HCT116 (cell line): Measurements from ENCODE around the gene CXXC5. TPM values are rescaled to one million over a fixed set of nuclear protein-coding genes. Genes with fewer than 3 reads are reported as not detected.

Experiments
- ATAC-seq: fragments of 200-7000 bp; cut with Tn5 transposase; 2 replicates; pipeline ENCODE4 v1.9.1; 2020; ENCODE audit warnings: mild to moderate bottlenecking, moderate library complexity
- BruUV-seq: library from RNA; stranded (reverse); fragments of 400-500 nt; replicated peaks from 2 replicates; lab custom pipeline; 2021; lab: Mats Ljungman, UMichigan
- CTCF ChIA-PET: fragments of 300-600 bp; sonication (Branson Sonifier 250); formaldehyde crosslinking; loops from one replicate; lab custom pipeline; 2021; ENCODE audit warnings: antibody characterized with exemption; lab: Charles Lee
- POLR2A ChIA-PET: fragments of 300-600, 350-600 bp; sonication (Branson Sonifier 250); formaldehyde crosslinking; loops from one replicate; lab custom pipeline; 2021; ENCODE audit warnings: antibody characterized with exemption; lab: Charles Lee
- RAD21 ChIA-PET, 2 experiments: fragments of 300-600 bp; sonication (Branson Sonifier 250); formaldehyde crosslinking; loops; one replicate each; lab custom pipeline; 2023; ENCODE audit warnings: low total read pairs in 2 of 2; ENCODE audit not compliant: uncharacterized antibody in 2 of 2, unreplicated experiment in 2 of 2, low non-redundant PET in 1 of 2; lab: Charles Lee
- DNase-seq: peaks from one replicate; pipeline ENCODE4 v3.0.0-alpha.2; 2010; ENCODE audit warnings: low read depth, low spot score
- H2AFZ ChIP-seq: fragments of 200-600 bp; shearing (Covaris generic), sonication (generic); 2 replicates; pipeline ENCODE4 v1.6.1; 2017; ENCODE audit warnings: low read depth, mixed run types, mixed read lengths, antibody characterized with exemption, low read length; ENCODE audit not compliant: poor library complexity, severe bottlenecking
- H3K27ac ChIP-seq: 2 replicates; pipeline ENCODE4 v1.5.1; 2012; ENCODE audit warnings: low read depth, low read length
- H3K27me3 ChIP-seq: fragments of 200-600 bp; sonication (generic); 2 replicates; pipeline ENCODE4 v1.6.1; 2016; ENCODE audit warnings: mixed run types, low read length, mixed read lengths; ENCODE audit not compliant: insufficient read depth
- H3K36me3 ChIP-seq, 2 experiments: fragments of 200-500 bp in 1 of 2; fragments of 200-600 bp in 1 of 2; sonication (Bioruptor generic) in 1 of 2; sonication (generic) in 1 of 2; 2 replicates each; pipeline versions ENCODE4 v1.5.1 to v1.6.1; 2014 to 2016; ENCODE audit warnings: low read length in 2 of 2, inconsistent platforms in 1 of 2, mixed read lengths in 1 of 2, mixed run types in 1 of 2; ENCODE audit not compliant: insufficient read depth in 2 of 2, control insufficient read depth in 1 of 2
- H3K4me1 ChIP-seq, 2 experiments: fragments of 200-600 bp in 1 of 2; sonication (generic) in 1 of 2; 2 replicates each; pipeline versions ENCODE4 v1.5.1 to v1.6.1; 2012 to 2017; ENCODE audit warnings: low read length in 2 of 2, inconsistent platforms in 1 of 2, mild to moderate bottlenecking in 1 of 2, mixed read lengths in 1 of 2, mixed run types in 1 of 2, moderate library complexity in 1 of 2; ENCODE audit not compliant: insufficient read depth in 2 of 2, control insufficient read depth in 1 of 2
- H3K4me2 ChIP-seq: fragments of 200-600 bp; sonication (generic); 2 replicates; pipeline ENCODE4 v1.6.1; 2017; ENCODE audit warnings: mixed run types, low read length, mixed read lengths
- H3K4me3 ChIP-seq, 2 experiments: fragments of 200-600 bp in 1 of 2; sonication (generic) in 1 of 2; replicated peaks in 1 of 2; 2 replicates each; pipeline ENCODE4 v1.5.1; 2011 to 2016; ENCODE audit warnings: low read length in 2 of 2, control low read depth in 1 of 2, low read depth in 1 of 2, mild to moderate bottlenecking in 1 of 2, mixed read lengths in 1 of 2, mixed run types in 1 of 2
- H3K79me2 ChIP-seq: fragments of 200-600 bp; sonication (generic); 2 replicates; pipeline ENCODE4 v1.6.1; 2017; ENCODE audit warnings: mild to moderate bottlenecking, mixed run types, low read length, moderate library complexity, mixed read lengths; ENCODE audit not compliant: insufficient read depth
- H3K9ac ChIP-seq: fragments of 200-600 bp; sonication (generic); 2 replicates; pipeline ENCODE4 v1.6.1; 2016; ENCODE audit warnings: low read length, mixed read lengths
- H3K9me2 ChIP-seq: fragments of 200-600 bp; sonication (generic), shearing (Covaris generic); 2 replicates; pipeline ENCODE4 v1.6.1; 2017; ENCODE audit warnings: mixed run types, mild to moderate bottlenecking, moderate library complexity; ENCODE audit not compliant: insufficient read depth
- H3K9me3 ChIP-seq, 2 experiments: fragments of 200-500 bp in 1 of 2; fragments of 200-600 bp in 1 of 2; sonication (Bioruptor generic) in 1 of 2; sonication (generic) in 1 of 2; 2 replicates each; pipeline ENCODE4 v1.6.1; 2014 to 2017; ENCODE audit warnings: low read length in 2 of 2, mixed read lengths in 2 of 2, inconsistent platforms in 1 of 2, low read depth in 1 of 2, mild to moderate bottlenecking in 1 of 2, mixed run types in 1 of 2, moderate library complexity in 1 of 2; ENCODE audit not compliant: control insufficient read depth in 1 of 2, insufficient read depth in 1 of 2
- H4K20me1 ChIP-seq: fragments of 200-600 bp; sonication (generic), shearing (Covaris generic); 2 replicates; pipeline ENCODE4 v1.6.1; 2017; ENCODE audit warnings: mixed run types, mild to moderate bottlenecking, moderate library complexity; ENCODE audit not compliant: insufficient read depth
- CEBPB ChIP-seq: IDR thresholded peaks from 2 replicates; pipeline ENCODE4 v1.6.1; 2012; ENCODE audit warnings: low read depth
- EZH2 ChIP-seq: fragments of 200-600 bp; sonication (generic); IDR thresholded peaks from 2 replicates; pipeline ENCODE4 v1.6.1; 2017; ENCODE audit warnings: antibody characterized with exemption, mixed run types
- JUND ChIP-seq: IDR thresholded peaks from 2 replicates; pipeline ENCODE4 v1.6.1; 2012
- POLR2A ChIP-seq: IDR thresholded peaks from 2 replicates; pipeline ENCODE4 v1.7.0; 2011; ENCODE audit warnings: borderline replicate concordance; ENCODE audit not compliant: insufficient read depth, insufficient read length; ENCODE audit errors: extremely low read depth
- POLR2AphosphoS5 ChIP-seq: IDR thresholded peaks from 2 replicates; pipeline ENCODE4 v1.6.1; 2011; ENCODE audit warnings: mild to moderate bottlenecking, low read depth, low read length, moderate library complexity
- SP1 ChIP-seq: IDR thresholded peaks from 2 replicates; pipeline ENCODE4 v1.6.1; 2012; ENCODE audit warnings: low read depth
- SRF ChIP-seq: IDR thresholded peaks from 2 replicates; pipeline ENCODE4 v1.6.1; 2012; ENCODE audit warnings: low read depth
- TCF7L2 ChIP-seq: IDR thresholded peaks from 2 replicates; pipeline ENCODE4 v1.7.0; 2011; ENCODE audit warnings: borderline replicate concordance, inconsistent platforms; ENCODE audit not compliant: insufficient read depth, insufficient read length; ENCODE audit errors: extremely low read depth
- ZBTB33 ChIP-seq: IDR thresholded peaks from 2 replicates; pipeline ENCODE4 v1.6.1; 2011; ENCODE audit warnings: mild to moderate bottlenecking, low read length, moderate library complexity; ENCODE audit not compliant: insufficient replicate concordance; ENCODE audit errors: extremely low read depth
- ZFX ChIP-seq: fragments of 450-650 bp; IDR thresholded peaks from 2 replicates; pipeline ENCODE4 v1.6.1; 2017
- ZNF274 ChIP-seq: fragments of 200-500 bp; sonication (Bioruptor generic); IDR thresholded peaks from 2 replicates; pipeline ENCODE4 v1.6.1; 2014; ENCODE audit warnings: mild to moderate bottlenecking, low read depth, low read length, inconsistent platforms
- intact Hi-C: fragments of 100-400 bp; cut with micrococcal nuclease; formaldehyde crosslinking; loops from 2 replicates; pipeline ENCODE4 v1.10.0; 2022
- total RNA-seq: library from RNA; stranded (reverse); gene quantifications from one replicate; pipeline ENCODE4 v1.2.1, GENCODE V29; 2021; ENCODE audit not compliant: unreplicated experiment
- TF ChIP-seq, protein P1 (sequence below): IDR thresholded peaks from 2 replicates; pipeline ENCODE4 v1.6.1; 2012; ENCODE audit warnings: low read depth

Gene CXXC5
- total RNA-seq, 1 experiment from 2014 or later = 43.1 TPM

- TF ChIP-seq EZH2 (no peak), SRF (no peak), ZFX (no peak), POLR2A (no peak), JUND (no peak), CEBPB (no peak), ZBTB33 (no peak), TCF7L2 (no peak), ZNF274 (no peak), POLR2AphosphoS5 (no peak), SP1 (no peak)
- TF ChIP-seq, protein P1, sequence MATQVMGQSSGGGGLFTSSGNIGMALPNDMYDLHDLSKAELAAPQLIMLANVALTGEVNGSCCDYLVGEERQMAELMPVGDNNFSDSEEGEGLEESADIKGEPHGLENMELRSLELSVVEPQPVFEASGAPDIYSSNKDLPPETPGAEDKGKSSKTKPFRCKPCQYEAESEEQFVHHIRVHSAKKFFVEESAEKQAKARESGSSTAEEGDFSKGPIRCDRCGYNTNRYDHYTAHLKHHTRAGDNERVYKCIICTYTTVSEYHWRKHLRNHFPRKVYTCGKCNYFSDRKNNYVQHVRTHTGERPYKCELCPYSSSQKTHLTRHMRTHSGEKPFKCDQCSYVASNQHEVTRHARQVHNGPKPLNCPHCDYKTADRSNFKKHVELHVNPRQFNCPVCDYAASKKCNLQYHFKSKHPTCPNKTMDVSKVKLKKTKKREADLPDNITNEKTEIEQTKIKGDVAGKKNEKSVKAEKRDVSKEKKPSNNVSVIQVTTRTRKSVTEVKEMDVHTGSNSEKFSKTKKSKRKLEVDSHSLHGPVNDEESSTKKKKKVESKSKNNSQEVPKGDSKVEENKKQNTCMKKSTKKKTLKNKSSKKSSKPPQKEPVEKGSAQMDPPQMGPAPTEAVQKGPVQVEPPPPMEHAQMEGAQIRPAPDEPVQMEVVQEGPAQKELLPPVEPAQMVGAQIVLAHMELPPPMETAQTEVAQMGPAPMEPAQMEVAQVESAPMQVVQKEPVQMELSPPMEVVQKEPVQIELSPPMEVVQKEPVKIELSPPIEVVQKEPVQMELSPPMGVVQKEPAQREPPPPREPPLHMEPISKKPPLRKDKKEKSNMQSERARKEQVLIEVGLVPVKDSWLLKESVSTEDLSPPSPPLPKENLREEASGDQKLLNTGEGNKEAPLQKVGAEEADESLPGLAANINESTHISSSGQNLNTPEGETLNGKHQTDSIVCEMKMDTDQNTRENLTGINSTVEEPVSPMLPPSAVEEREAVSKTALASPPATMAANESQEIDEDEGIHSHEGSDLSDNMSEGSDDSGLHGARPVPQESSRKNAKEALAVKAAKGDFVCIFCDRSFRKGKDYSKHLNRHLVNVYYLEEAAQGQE = no peak
- TF ChIP-seq, all 23 proteins: peak for 0
- H3K27me3 ChIP-seq = no peaks in the 10 kb centered on the region
- H3K4me1 ChIP-seq = peaks cover 72 to 84% of the 10 kb centered on the region in 2 experiments
- ATAC-seq (peak; percentile 67), DNase-seq (no peak)
- BruUV-seq = no TSS peak
- no peaks in the 10 kb centered on the region for H3K9me2 ChIP-seq
- ChIA-PET RAD21 (interaction anchor here (0.6 to 1.1 kb wide), 4 partner anchors 15 to 92 kb away, joined by 3 to 5 read pairs (median 4); no protein-coding TSS in a partner anchor), POLR2A (interaction anchor here (0.7 to 1.7 kb wide), 4 partner anchors 8 to 109 kb away, joined by 3 to 7 read pairs (median 3); partner anchors contain the start of gene UBE2D2), CTCF (interaction anchor here (0.6 to 1.3 kb wide), 4 partner anchors 14 to 111 kb away, joined by 3 to 5 read pairs (median 4); no protein-coding TSS in a partner anchor)
- peak overlapping the region; percentile 88 for H3K27ac ChIP-seq
- H3K79me2 ChIP-seq = peaks cover 82% of the 10 kb centered on the region
- intact Hi-C loops = no loop called here
- H3K4me3 ChIP-seq = peak overlapping the region; percentile 17 to 46
- H3K9ac ChIP-seq = peak overlapping the region; percentile 57
- no peak overlapping the region for H2AFZ ChIP-seq
- H3K9me3 ChIP-seq = no peaks in the 10 kb centered on the region
- peak overlapping the region; percentile 84 for H3K4me2 ChIP-seq
- no peaks in the 10 kb centered on the region for H3K36me3 ChIP-seq
- H4K20me1 ChIP-seq = peaks cover 6% of the 10 kb centered on the region; the same call in 1 of the 2 replicates
Observed at GRCh38 chr5:139651853-139652787, 4.0 kb downstream of the CXXC5 start.
